IMR-90 (cell line): ENCODE measurements around the gene ZNF783. TPM values are rescaled to one million over a fixed set of nuclear protein-coding genes. Genes with fewer than 3 reads are reported as not detected.

Experiments
- ATAC-seq: fragments of 200-7000 bp; cut with Tn5 transposase; 2 replicates; pipeline ENCODE4 v1.9.1; 2020; ENCODE audit warnings: low read depth, mild to moderate bottlenecking, moderate library complexity
- BruUV-seq: library from RNA; stranded (reverse); fragments of 400-500 nt; replicated peaks from 2 replicates; lab custom pipeline; 2021; lab: Mats Ljungman, UMichigan
- CTCF ChIA-PET: fragments of 300-600 bp; formaldehyde crosslinking; extraction: SDS; loops from one replicate; lab custom pipeline; 2021; ENCODE audit warnings: antibody characterized with exemption; lab: Yijun Ruan, JAX
- POLR2A ChIA-PET: fragments of 300-600 bp; sonication (Branson Sonifier 250); formaldehyde crosslinking; loops from one replicate; lab custom pipeline; 2022; ENCODE audit warnings: antibody characterized with exemption; ENCODE audit not compliant: unreplicated experiment; lab: Charles Lee
- DNase-seq: peaks from one replicate; pipeline ENCODE4 v3.0.0; 2013
- H2AFZ ChIP-seq: replicated peaks from 2 replicates; pipeline ENCODE3; 2013; ENCODE audit warnings: low read length, mild to moderate bottlenecking; ENCODE audit not compliant: poor library complexity
- H2AK5ac ChIP-seq: 2 replicates; pipeline ENCODE4 v1.6.1; 2013; ENCODE audit warnings: low read depth, low read length, inconsistent platforms
- H2AK9ac ChIP-seq: replicated peaks from 2 replicates; pipeline ENCODE3; 2013; ENCODE audit warnings: mild to moderate bottlenecking, low read depth, low read length, moderate library complexity; ENCODE audit not compliant: poor library complexity
- H2BK120ac ChIP-seq: 2 replicates; pipeline ENCODE4 v1.6.1; 2013; ENCODE audit warnings: low read depth, low read length, inconsistent platforms
- H2BK15ac ChIP-seq: 3 replicates; pipeline ENCODE4 v1.6.1; 2013; ENCODE audit warnings: low read depth, low read length, inconsistent platforms
- H2BK20ac ChIP-seq: 2 replicates; pipeline ENCODE4 v1.6.1; 2013; ENCODE audit warnings: low read depth, mild to moderate bottlenecking, inconsistent platforms, low read length, moderate library complexity
- H2BK5ac ChIP-seq: 2 replicates; pipeline ENCODE4 v1.6.1; 2013; ENCODE audit warnings: mild to moderate bottlenecking, low read depth, low read length, inconsistent platforms; ENCODE audit not compliant: poor library complexity, severe bottlenecking
- H3K14ac ChIP-seq: replicated peaks from 2 replicates; pipeline ENCODE4 v1.6.1; 2013; ENCODE audit warnings: low read depth, low read length, inconsistent platforms
- H3K18ac ChIP-seq: 2 replicates; pipeline ENCODE4 v1.6.1; 2013; ENCODE audit warnings: low read depth, low read length, control low read depth
- H3K23ac ChIP-seq: 2 replicates; pipeline ENCODE4 v1.6.1; 2013; ENCODE audit warnings: low read depth, low read length, inconsistent platforms
- H3K27ac ChIP-seq: 2 replicates; pipeline ENCODE4 v1.5.1; 2013; ENCODE audit warnings: mild to moderate bottlenecking, control low read depth, low read length; ENCODE audit not compliant: insufficient read depth
- H3K27me3 ChIP-seq: 2 replicates; pipeline ENCODE4 v1.6.1; 2013; ENCODE audit warnings: low read length; ENCODE audit not compliant: control insufficient read depth, insufficient read depth
- H3K36me3 ChIP-seq: 2 replicates; pipeline ENCODE4 v1.6.1; 2013; ENCODE audit warnings: low read length, mixed read lengths; ENCODE audit not compliant: control insufficient read depth, insufficient read depth
- H3K4ac ChIP-seq: 2 replicates; pipeline ENCODE4 v1.6.1; 2013; ENCODE audit warnings: low read depth, low read length, inconsistent platforms
- H3K4me1 ChIP-seq: 2 replicates; pipeline ENCODE4 v1.6.1; 2013; ENCODE audit warnings: low read length, mixed read lengths; ENCODE audit not compliant: control insufficient read depth, insufficient read depth
- H3K4me2 ChIP-seq: 2 replicates; pipeline ENCODE4 v1.6.1; 2013; ENCODE audit warnings: low read depth, mild to moderate bottlenecking, control low read depth, low read length, moderate library complexity
- H3K4me3 ChIP-seq: 2 replicates; pipeline ENCODE4 v1.5.1; 2013; ENCODE audit warnings: low read depth, mild to moderate bottlenecking, control low read depth, low read length, moderate library complexity; ENCODE audit not compliant: insufficient read depth
- H3K56ac ChIP-seq: 2 replicates; pipeline ENCODE4 v1.6.1; 2013; ENCODE audit warnings: low read length, inconsistent platforms; ENCODE audit not compliant: insufficient read depth; ENCODE audit errors: extremely low read depth
- H3K79me1 ChIP-seq, 2 experiments: 2 replicates each; pipeline ENCODE4 v1.6.1; 2013; ENCODE audit warnings: low read length in 2 of 2, inconsistent platforms in 1 of 2, low read depth in 1 of 2
- H3K9ac ChIP-seq: 2 replicates; pipeline ENCODE4 v1.6.1; 2013; ENCODE audit warnings: low read depth, low read length, control low read depth
- H3K9me1 ChIP-seq: 2 replicates; pipeline ENCODE4 v1.6.1; 2013; ENCODE audit warnings: low read length, inconsistent platforms; ENCODE audit not compliant: insufficient read depth
- H3K9me3 ChIP-seq: 2 replicates; pipeline ENCODE4 v1.6.1; 2013; ENCODE audit warnings: low read length; ENCODE audit not compliant: control insufficient read depth, insufficient read depth
- H4K20me1 ChIP-seq: 2 replicates; pipeline ENCODE4 v1.6.1; 2013; ENCODE audit warnings: low read length, inconsistent platforms; ENCODE audit not compliant: insufficient read depth
- H4K5ac ChIP-seq: 2 replicates; pipeline ENCODE4 v1.6.1; 2013; ENCODE audit warnings: mild to moderate bottlenecking, low read depth, low read length, control low read depth
- H4K8ac ChIP-seq, 2 experiments: 2 replicates each; pipeline ENCODE4 v1.6.1; 2013; ENCODE audit warnings: low read depth in 2 of 2, low read length in 2 of 2, control low read depth in 1 of 2, inconsistent platforms in 1 of 2
- H4K91ac ChIP-seq: 2 replicates; pipeline ENCODE4 v1.6.1; 2013; ENCODE audit warnings: low read depth, low read length, inconsistent platforms; ENCODE audit not compliant: insufficient read depth
- CEBPB ChIP-seq: IDR thresholded peaks from 2 replicates; pipeline ENCODE4 v1.6.1; 2012; ENCODE audit warnings: low read depth, low read length, improper control_type of control experiment
- CHD1 ChIP-seq: IDR thresholded peaks from 2 replicates; pipeline ENCODE4 v1.6.1; 2012; ENCODE audit warnings: low read depth, low read length, improper control_type of control experiment
- CTCF ChIP-seq: conservative IDR thresholded peaks from 2 replicates; pipeline ENCODE4 v1.5.1; 2012; ENCODE audit warnings: mild to moderate bottlenecking, low read depth, low read length, improper control_type of control experiment
- ELK1 ChIP-seq: fragments of 150-350 bp; IDR thresholded peaks from 2 replicates; pipeline ENCODE4 v1.6.1; 2016; ENCODE audit warnings: low read depth, mild to moderate bottlenecking, low read length, moderate library complexity, borderline replicate concordance
- FOS ChIP-seq: fragments of 150-350 bp; IDR thresholded peaks from 2 replicates; pipeline ENCODE4 v1.6.1; 2016; ENCODE audit warnings: low read depth, low read length
- MAFK ChIP-seq: IDR thresholded peaks from 2 replicates; pipeline ENCODE4 v1.6.1; 2012; ENCODE audit warnings: low read depth, low read length, improper control_type of control experiment
- MAZ ChIP-seq: IDR thresholded peaks from 2 replicates; pipeline ENCODE4 v1.6.1; 2012; ENCODE audit warnings: low read depth, mild to moderate bottlenecking, low read length, improper control_type of control experiment, moderate library complexity, borderline replicate concordance
- MXI1 ChIP-seq: IDR thresholded peaks from 2 replicates; pipeline ENCODE4 v1.6.1; 2012; ENCODE audit warnings: low read depth, mild to moderate bottlenecking, low read length, moderate library complexity, borderline replicate concordance
- NFE2L2 ChIP-seq: fragments of 150-350 bp; IDR thresholded peaks from 2 replicates; pipeline ENCODE4 v1.6.1; 2016; ENCODE audit warnings: low read depth, mild to moderate bottlenecking, low read length
- POLR2A ChIP-seq: IDR thresholded peaks from 2 replicates; pipeline ENCODE4 v1.6.1; 2012; ENCODE audit warnings: mild to moderate bottlenecking, low read depth, low read length
- RAD21 ChIP-seq: IDR thresholded peaks from 2 replicates; pipeline ENCODE4 v1.6.1; 2012; ENCODE audit warnings: low read length, improper control_type of control experiment
- RFX5 ChIP-seq: IDR thresholded peaks from 2 replicates; pipeline ENCODE4 v1.8.0; 2012; ENCODE audit warnings: low read depth, mild to moderate bottlenecking, low read length, moderate library complexity
- SMC3 ChIP-seq: fragments of 150-350 bp; IDR thresholded peaks from 2 replicates; pipeline ENCODE4 v1.6.1; 2016; ENCODE audit warnings: low read depth, mild to moderate bottlenecking, antibody characterized with exemption, low read length, moderate library complexity
- USF2 ChIP-seq: fragments of 150-350 bp; IDR thresholded peaks from 2 replicates; pipeline ENCODE4 v1.6.1; 2017; ENCODE audit warnings: mild to moderate bottlenecking, antibody characterized with exemption, low read length, low read depth
- WGBS, 2 experiments: methylation state at CpG; one replicate each; pipeline versions ENCODE4 v1.1.5 to v1.1.7; 2013; ENCODE audit warnings: missing lambda C conversion rate in 2 of 2; ENCODE audit not compliant: insufficient read length in 1 of 2; ENCODE audit errors: extremely low coverage in 2 of 2; 5-methylcytosine and 5-hydroxymethylcytosine counted together
- dilution Hi-C: fragments of 300-500 bp; cut with HindIII; formaldehyde crosslinking; loops from one replicate; pipeline ENCODE4 v1.14.3; 2018; ENCODE audit warnings: low sequenced_read_pairs; ENCODE audit not compliant: unreplicated experiment
- in situ Hi-C: fragments of 300-500 bp; cut with MboI; formaldehyde crosslinking; loops from 3 replicates; pipeline ENCODE4 v1.14.3; 2019; ENCODE audit warnings: low sequenced_read_pairs, inconsistent platforms, mixed read lengths
- intact Hi-C: fragments of 100-400 bp; cut with micrococcal nuclease; formaldehyde crosslinking; loops from 2 replicates; pipeline ENCODE4 v1.10.0; 2022
- polyA plus RNA-seq, 3 experiments: library from polyadenylated mRNA; depleted of rRNA; stranded (reverse); fragments of >200 nt; gene quantifications; 2 replicates each; pipeline ENCODE4 v1.2.3, GENCODE V29; 2012; ENCODE audit warnings: low replicate concordance in 1 of 3
- total RNA-seq: library from RNA; depleted of rRNA; stranded (reverse); fragments of >200 nt; gene quantifications from 2 replicates; pipeline ENCODE4 v1.2.3, GENCODE V29; 2012

ZNF783 gene
- total and polyA plus RNA-seq, 2 of the 4 experiments (the other 2 are of a cell fraction), result 2.3 to 7.2 TPM

GRCh38 chr7:149329265-149329664 is 67.3 kb downstream of the ZNF783 start:
- no peak overlapping the region for H2BK20ac ChIP-seq
- dilution Hi-C loops, result no loop called here

More at GRCh38 chr7:149329265-149329664, 67.3 kb downstream of the ZNF783 start:
- H4K8ac ChIP-seq, result no peak overlapping the region
- no peak overlapping the region for H3K4ac ChIP-seq
- H3K56ac ChIP-seq, result no peak overlapping the region
- H3K23ac ChIP-seq, result no peak overlapping the region
- no peak overlapping the region for H3K18ac ChIP-seq
- ATAC-seq (no peak), DNase-seq (no peak)
- no peak overlapping the region for H3K14ac ChIP-seq
- ChIA-PET CTCF (no interaction called here), POLR2A (no interaction called here)
- H2BK5ac ChIP-seq, result no peak overlapping the region
- H2AK9ac ChIP-seq, result no peak overlapping the region
- no peak overlapping the region for H4K5ac ChIP-seq
- in situ Hi-C loops, result no loop called here
- no CpG with 5 or more reads among the region's 3 CpGs for WGBS, 2 experiments
- no peak overlapping the region for H2AK5ac ChIP-seq
- no peak overlapping the region for H2AFZ ChIP-seq
- H3K36me3 ChIP-seq, result no peaks in the 10 kb centered on the region
- no peak overlapping the region for H2BK15ac ChIP-seq
- no TSS peak for BruUV-seq
- H3K9me3 ChIP-seq, result no peaks in the 10 kb centered on the region
- H2BK120ac ChIP-seq, result no peak overlapping the region
- TF ChIP-seq RAD21 (no peak), POLR2A (no peak), FOS (no peak), CHD1 (no peak), NFE2L2 (no peak), USF2 (no peak), MAZ (no peak), MAFK (no peak), MXI1 (no peak), CEBPB (no peak), ELK1 (no peak), CTCF (no peak), SMC3 (no peak), RFX5 (no peak)
- H3K4me2 ChIP-seq, result no peak overlapping the region
- intact Hi-C loops, result loop anchor here (10.0 kb wide), 1 partner anchor 46 kb away; no protein-coding TSS in a partner anchor
- H3K79me1 ChIP-seq, result no peaks in the 10 kb centered on the region
- H3K9me1 ChIP-seq, result no peaks in the 10 kb centered on the region
- no peak overlapping the region for H3K9ac ChIP-seq
- H4K91ac ChIP-seq, result no peak overlapping the region
- no peak overlapping the region for H3K27ac ChIP-seq
- peaks cover 2% of the 10 kb centered on the region for H3K27me3 ChIP-seq
- H3K4me1 ChIP-seq, result no peaks in the 10 kb centered on the region
- H3K4me3 ChIP-seq, result no peak overlapping the region
- no peaks in the 10 kb centered on the region for H4K20me1 ChIP-seq
